Measurements from ENCODE around the gene PROM1.

Gene PROM1

DNA sequence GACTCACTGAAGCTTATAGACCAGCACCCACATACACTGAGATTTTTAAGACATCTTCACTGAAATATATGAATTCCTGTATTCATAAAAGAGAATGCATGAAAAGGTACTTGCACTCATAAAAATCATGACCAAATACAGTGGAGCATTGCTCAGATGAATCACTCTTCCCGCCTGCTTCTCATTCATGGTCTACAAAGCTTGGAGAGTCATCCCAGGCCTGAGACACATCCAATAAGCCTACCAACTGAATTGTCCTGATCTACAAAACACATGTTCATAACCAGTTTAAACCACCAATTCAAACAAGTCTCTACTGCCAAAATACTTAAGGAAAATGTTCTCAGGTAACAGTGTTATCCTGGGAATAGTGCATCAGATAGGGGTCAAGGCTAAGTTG, 38.1 kb downstream of the PROM1 start:
- Histone ChIP-seq H3K79me2 (ENCODE audit: control insufficient read depth, insufficient read depth, low read length, unreplicated experiment) (no peaks in the 10 kb centered on the region), H2AFZ (ENCODE audit: low read length, unreplicated experiment) (no peak overlapping the region)

DNA sequence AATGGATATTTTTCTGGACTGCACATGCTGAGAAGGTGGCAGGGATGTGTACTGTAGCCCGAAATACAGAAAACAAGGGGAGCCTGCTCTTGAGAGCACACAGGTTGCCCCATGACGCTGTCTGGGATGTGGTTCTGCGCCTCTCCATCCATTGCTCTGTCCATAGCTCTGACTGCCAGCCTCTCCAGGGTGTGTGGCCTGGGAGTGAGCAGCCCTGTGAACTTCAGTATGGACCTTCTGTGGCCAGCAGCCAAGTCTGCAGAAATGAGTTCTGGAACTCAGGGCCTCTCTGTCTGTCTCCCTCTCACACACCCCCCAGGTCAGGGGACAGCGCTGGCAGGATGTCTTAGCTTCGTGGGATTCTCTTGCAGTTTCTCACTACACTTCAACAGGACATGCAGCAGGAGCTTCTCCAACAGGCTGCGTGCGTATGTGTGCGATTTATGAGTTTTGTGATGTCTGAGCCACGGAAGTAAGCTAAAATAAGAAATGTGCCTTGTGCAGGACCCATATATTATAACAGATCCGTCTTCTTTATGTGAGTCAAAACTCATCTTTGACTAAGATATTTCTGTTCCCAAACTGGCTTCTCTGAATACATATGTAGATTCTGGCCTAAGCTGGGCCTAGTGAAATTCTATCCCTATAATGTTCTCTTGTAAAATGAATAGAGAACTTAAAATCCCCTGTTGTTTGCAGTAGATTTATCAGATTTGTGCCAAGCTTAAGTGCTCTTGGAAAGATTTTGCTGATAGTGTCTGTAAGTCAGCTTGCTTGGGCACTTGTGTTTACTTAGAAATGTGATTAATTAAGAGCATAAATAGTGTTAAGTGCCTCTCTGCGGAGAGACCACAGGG, 40.0 kb downstream of the PROM1 start:
- Histone ChIP-seq H2AFZ (ENCODE audit: low read length, unreplicated experiment) (no peak overlapping the region), H3K79me2 (ENCODE audit: control insufficient read depth, insufficient read depth, low read length, unreplicated experiment) (no peaks in the 10 kb centered on the region), H3K4me1 (ENCODE audit: control insufficient read depth, insufficient read depth, low read length, unreplicated experiment) (no peaks in the 10 kb centered on the region), H3K4me3 (ENCODE audit: low read depth, low read length) (no peak overlapping the region), H3K27me3 (ENCODE audit: insufficient read depth, low read length) (peaks cover 26% of the 10 kb centered on the region), H3K36me3 (ENCODE audit: insufficient read depth, low read length) (no peaks in the 10 kb centered on the region), H3K27ac (ENCODE audit: low read depth, low read length) (no peak overlapping the region)

More for the DNA sequence above, 38.1 kb downstream of the PROM1 start:
- no peak overlapping the region for H3K27ac ChIP-seq (ENCODE audit: low read depth, low read length)
- H3K4me3 ChIP-seq (ENCODE audit: low read depth, low read length) = no peak overlapping the region
- no peaks in the 10 kb centered on the region for H3K4me1 ChIP-seq (ENCODE audit: control insufficient read depth, insufficient read depth, low read length, unreplicated experiment)
- no peaks in the 10 kb centered on the region for H3K36me3 ChIP-seq (ENCODE audit: insufficient read depth, low read length)
- peaks cover 39% of the 10 kb centered on the region for H3K27me3 ChIP-seq (ENCODE audit: insufficient read depth, low read length)

DNA sequence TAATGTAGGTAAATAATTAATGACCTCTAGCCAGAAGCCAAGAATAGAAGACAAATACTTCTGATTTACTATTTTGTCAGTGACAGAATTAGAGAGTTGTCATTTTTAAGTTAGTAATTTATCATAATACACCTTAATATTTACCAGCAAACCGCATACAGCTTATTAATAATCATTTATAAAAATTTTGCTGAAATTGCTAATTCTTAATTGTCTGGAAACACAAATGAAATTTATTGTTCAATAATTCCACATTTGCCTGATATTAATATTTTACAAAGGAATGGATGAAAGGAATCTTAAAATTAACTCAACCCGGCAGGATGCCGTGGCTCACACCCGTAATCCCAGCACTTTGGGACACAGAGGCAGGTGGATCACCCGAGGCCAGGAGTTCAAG, 44.7 kb downstream of the PROM1 start:
- H3K4me3 ChIP-seq (ENCODE audit: low read depth, low read length) = no peak overlapping the region
- no peaks in the 10 kb centered on the region for H3K36me3 ChIP-seq (ENCODE audit: insufficient read depth, low read length)
- H3K27me3 ChIP-seq (ENCODE audit: insufficient read depth, low read length) = 0 out of 2 replicates have a peak, but pooled peaks cover 5% of the 10 kb centered on the region
- no peak overlapping the region for H3K27ac ChIP-seq (ENCODE audit: low read depth, low read length)
- H2AFZ ChIP-seq (ENCODE audit: low read length, unreplicated experiment) = no peak overlapping the region
- H3K79me2 ChIP-seq (ENCODE audit: control insufficient read depth, insufficient read depth, low read length, unreplicated experiment) = no peaks in the 10 kb centered on the region
- H3K4me1 ChIP-seq (ENCODE audit: control insufficient read depth, insufficient read depth, low read length, unreplicated experiment) = no peaks in the 10 kb centered on the region

DNA sequence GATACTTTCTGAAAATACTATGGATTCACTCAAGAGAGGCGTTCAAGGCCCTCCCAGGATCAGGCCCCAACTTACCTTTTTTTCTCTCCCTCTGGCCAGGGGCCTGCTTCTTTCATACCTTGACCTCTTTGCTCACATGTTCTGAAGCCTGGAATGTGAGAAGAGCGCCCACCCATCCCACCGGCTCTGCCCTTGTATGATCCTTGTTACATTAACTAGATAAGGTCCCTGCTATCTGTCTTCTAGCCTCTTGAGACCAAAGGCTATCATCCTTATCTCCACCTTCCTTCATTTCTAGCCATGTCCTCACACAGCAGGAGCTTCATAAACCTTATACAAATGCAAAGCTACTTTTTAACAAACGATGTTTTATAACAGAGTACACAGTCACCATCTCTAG, 45.9 kb downstream of the PROM1 start:
- Histone ChIP-seq H3K4me3 (ENCODE audit: low read depth, low read length) (no peak overlapping the region), H3K4me1 (ENCODE audit: control insufficient read depth, insufficient read depth, low read length, unreplicated experiment) (no peaks in the 10 kb centered on the region), H3K79me2 (ENCODE audit: control insufficient read depth, insufficient read depth, low read length, unreplicated experiment) (no peaks in the 10 kb centered on the region), H3K27me3 (ENCODE audit: insufficient read depth, low read length) (0 out of 2 replicates have a peak, but pooled peaks cover 5% of the 10 kb centered on the region), H2AFZ (ENCODE audit: low read length, unreplicated experiment) (no peak overlapping the region), H3K27ac (ENCODE audit: low read depth, low read length) (no peak overlapping the region), H3K36me3 (ENCODE audit: insufficient read depth, low read length) (no peaks in the 10 kb centered on the region)

DNA sequence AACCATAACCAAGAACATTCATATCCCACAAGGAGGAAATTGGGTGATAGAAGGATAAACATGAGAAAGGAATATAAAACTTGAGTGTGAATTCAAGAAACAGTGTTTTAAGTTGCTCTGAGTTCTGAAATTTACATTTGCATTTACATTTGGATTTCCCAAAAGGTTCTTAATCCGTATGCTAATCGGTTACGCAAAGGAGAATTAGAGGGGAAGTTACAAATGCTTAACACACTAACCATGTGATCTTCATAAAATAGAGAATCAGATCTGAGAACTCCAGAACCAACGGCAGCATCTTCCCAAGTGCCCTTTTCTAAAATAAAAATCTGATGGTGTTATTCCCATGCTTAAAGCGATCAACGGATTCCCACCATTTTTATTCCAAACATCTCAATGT, 48.0 kb downstream of the PROM1 start:
- Histone ChIP-seq H3K27me3 (ENCODE audit: insufficient read depth, low read length) (0 out of 2 replicates have a peak, but pooled peaks cover 5% of the 10 kb centered on the region), H3K79me2 (ENCODE audit: control insufficient read depth, insufficient read depth, low read length, unreplicated experiment) (no peaks in the 10 kb centered on the region), H3K4me3 (ENCODE audit: low read depth, low read length) (no peak overlapping the region), H3K4me1 (ENCODE audit: control insufficient read depth, insufficient read depth, low read length, unreplicated experiment) (no peaks in the 10 kb centered on the region), H3K36me3 (ENCODE audit: insufficient read depth, low read length) (no peaks in the 10 kb centered on the region), H3K27ac (ENCODE audit: low read depth, low read length) (no peak overlapping the region), H2AFZ (ENCODE audit: low read length, unreplicated experiment) (no peak overlapping the region)

DNA sequence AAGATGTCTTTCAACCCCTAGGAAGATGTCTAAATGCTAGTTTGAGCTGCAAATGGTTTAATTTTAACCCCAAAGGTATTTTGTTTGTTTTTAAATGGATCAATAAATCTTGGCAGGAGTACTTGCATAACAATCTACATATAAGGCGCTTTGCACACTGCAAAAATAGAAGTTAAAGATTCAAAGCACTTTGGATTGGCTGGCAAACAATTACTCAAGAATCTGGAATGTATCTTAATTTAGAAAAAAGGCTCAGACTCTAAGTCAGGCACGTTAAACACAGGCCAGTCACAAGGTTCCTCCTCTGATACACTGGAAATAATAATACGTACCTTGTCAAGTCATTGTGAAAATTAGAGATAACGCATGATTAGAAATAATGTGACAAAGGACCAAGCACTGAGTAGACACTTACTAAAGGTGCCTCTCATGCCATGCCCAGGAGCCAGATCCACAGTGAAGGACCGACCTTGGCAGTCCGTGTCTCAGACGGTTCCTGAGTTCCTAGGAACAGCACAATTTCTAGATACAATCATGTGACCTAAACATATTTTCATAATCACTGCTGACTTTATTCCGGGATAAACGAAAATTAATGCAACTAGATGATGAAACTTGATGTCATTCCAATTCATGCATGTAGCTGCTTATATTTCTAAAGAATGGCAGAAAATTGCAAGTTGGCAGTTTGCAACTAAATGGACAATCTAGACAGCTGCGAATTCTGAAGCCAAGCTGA, 49.6 kb downstream of the PROM1 start:
- no peaks in the 10 kb centered on the region for H3K36me3 ChIP-seq (ENCODE audit: insufficient read depth, low read length)
- H2AFZ ChIP-seq (ENCODE audit: low read length, unreplicated experiment) = no peak overlapping the region
- H3K4me3 ChIP-seq (ENCODE audit: low read depth, low read length) = no peak overlapping the region
- H3K27ac ChIP-seq (ENCODE audit: low read depth, low read length) = no peak overlapping the region
- H3K79me2 ChIP-seq (ENCODE audit: control insufficient read depth, insufficient read depth, low read length, unreplicated experiment) = no peaks in the 10 kb centered on the region
- H3K27me3 ChIP-seq (ENCODE audit: insufficient read depth, low read length) = 0 out of 2 replicates have a peak, but pooled peaks cover 5% of the 10 kb centered on the region
- peaks cover 2% of the 10 kb centered on the region for H3K4me1 ChIP-seq (ENCODE audit: control insufficient read depth, insufficient read depth, low read length, unreplicated experiment)

DNA sequence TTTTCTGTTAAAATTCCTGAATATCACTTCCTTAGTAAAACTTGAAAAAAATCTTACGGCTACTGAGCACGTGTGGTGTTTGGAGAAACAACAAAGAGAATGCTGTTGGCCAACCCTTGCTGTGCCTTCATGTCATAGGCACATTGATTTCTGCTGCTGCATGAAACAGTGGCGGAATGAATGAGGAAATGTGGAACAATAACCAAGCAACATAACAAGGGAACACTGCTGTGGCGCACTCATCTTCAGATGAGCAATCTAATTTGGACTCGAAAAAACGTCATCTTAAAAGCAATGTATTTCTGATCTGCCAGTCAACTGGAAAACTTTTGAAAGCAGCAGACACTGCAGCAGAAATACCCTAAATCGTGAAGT, 51.4 kb downstream of the PROM1 start:
- Histone ChIP-seq H2AFZ (ENCODE audit: low read length, unreplicated experiment) (no peak overlapping the region), H3K4me1 (ENCODE audit: control insufficient read depth, insufficient read depth, low read length, unreplicated experiment) (peaks cover 7% of the 10 kb centered on the region), H3K27me3 (ENCODE audit: insufficient read depth, low read length) (0 out of 2 replicates have a peak, but pooled peaks cover 5% of the 10 kb centered on the region), H3K27ac (ENCODE audit: low read depth, low read length) (no peak overlapping the region), H3K36me3 (ENCODE audit: insufficient read depth, low read length) (no peaks in the 10 kb centered on the region), H3K79me2 (ENCODE audit: control insufficient read depth, insufficient read depth, low read length, unreplicated experiment) (no peaks in the 10 kb centered on the region), H3K4me3 (ENCODE audit: low read depth, low read length) (no peak overlapping the region)

DNA sequence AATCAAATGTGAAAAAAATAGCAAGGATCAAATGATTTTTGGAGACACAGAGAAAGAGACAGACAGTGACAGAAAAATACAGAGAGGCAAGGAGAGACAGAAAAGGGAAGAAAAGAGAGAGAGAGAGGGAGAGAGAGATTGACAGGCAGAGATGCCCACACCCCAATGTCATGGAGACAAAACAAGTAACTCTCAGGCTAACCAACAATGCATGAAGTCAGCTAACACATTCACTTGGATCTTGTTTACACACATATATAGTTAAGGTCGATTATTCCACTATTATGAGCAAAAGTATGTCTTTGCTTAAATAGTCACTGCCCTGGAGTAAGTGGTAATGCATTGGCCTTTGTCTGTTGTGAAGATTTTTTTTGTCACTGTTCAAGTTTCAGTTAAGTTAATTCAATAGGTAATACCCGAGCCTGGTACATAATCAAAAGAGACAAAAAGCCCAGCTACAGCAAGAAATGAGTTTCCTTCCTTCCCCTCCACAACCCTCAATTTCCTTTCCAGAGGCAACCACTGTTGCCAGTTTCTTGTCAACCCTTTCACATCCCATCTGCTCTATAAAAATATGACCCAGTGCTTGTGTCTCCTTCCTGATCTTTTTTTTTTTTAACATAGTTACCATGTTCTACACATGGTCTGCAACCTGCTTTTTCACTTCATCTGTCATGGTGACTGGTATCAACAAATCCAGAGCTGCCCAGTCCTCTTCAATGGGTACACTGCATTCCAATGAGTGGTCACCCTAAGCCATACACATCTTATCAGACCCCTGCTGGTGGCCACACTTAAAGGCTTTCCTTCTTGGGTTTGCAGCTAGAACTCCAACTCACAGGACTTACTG, 52.1 kb downstream of the PROM1 start:
- Histone ChIP-seq H2AFZ (ENCODE audit: low read length, unreplicated experiment) (no peak overlapping the region), H3K4me1 (ENCODE audit: control insufficient read depth, insufficient read depth, low read length, unreplicated experiment) (peaks cover 7% of the 10 kb centered on the region), H3K4me3 (ENCODE audit: low read depth, low read length) (no peak overlapping the region), H3K27me3 (ENCODE audit: insufficient read depth, low read length) (0 out of 2 replicates have a peak, but pooled peaks cover 5% of the 10 kb centered on the region), H3K36me3 (ENCODE audit: insufficient read depth, low read length) (no peaks in the 10 kb centered on the region), H3K27ac (ENCODE audit: low read depth, low read length) (no peak overlapping the region), H3K79me2 (ENCODE audit: control insufficient read depth, insufficient read depth, low read length, unreplicated experiment) (no peaks in the 10 kb centered on the region)

DNA sequence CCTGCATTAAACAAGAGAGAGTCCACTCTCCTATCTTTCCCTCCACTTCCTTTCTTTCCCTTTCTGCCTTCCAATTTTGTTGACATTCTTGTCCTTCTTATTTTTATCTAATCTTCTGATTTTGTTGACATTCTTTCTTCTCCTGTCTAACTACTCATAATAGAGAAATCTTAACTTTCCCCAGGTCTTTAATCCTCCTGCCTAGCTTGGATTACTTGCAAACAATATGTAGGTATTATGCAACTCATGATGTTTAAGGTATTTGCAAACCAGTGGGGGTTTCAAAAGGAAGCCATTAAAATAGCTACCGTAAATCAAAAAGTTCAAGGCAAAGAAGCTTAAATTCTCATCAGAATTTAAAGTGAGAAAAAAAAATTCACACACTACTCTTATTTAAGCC, 53.9 kb downstream of the PROM1 start:
- Histone ChIP-seq H3K4me3 (ENCODE audit: low read depth, low read length) (no peak overlapping the region), H3K79me2 (ENCODE audit: control insufficient read depth, insufficient read depth, low read length, unreplicated experiment) (no peaks in the 10 kb centered on the region), H3K27me3 (ENCODE audit: insufficient read depth, low read length) (0 out of 2 replicates have a peak, but pooled peaks cover 5% of the 10 kb centered on the region), H3K4me1 (ENCODE audit: control insufficient read depth, insufficient read depth, low read length, unreplicated experiment) (peaks cover 7% of the 10 kb centered on the region), H3K27ac (ENCODE audit: low read depth, low read length) (no peak overlapping the region), H3K36me3 (ENCODE audit: insufficient read depth, low read length) (no peaks in the 10 kb centered on the region), H2AFZ (ENCODE audit: low read length, unreplicated experiment) (no peak overlapping the region)

DNA sequence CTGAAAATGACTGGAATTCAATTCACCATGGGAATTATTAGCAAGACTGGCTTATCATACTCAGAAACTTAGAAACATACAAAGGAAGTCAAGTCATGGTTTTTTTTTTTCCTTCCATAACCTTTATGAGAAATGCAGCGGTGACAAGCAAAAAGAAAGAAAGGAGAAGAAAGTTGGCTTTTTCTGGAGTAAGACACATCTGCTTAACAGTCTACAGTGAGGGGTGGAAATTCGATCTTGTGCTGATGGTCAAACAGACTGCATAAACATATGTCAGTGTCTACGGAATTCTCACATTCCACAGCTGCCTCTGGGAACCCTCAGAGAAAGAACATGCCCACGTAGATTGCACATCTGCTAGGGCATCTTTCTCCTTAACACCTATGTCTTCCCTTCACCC, 54.6 kb downstream of the PROM1 start:
- Histone ChIP-seq H3K79me2 (ENCODE audit: control insufficient read depth, insufficient read depth, low read length, unreplicated experiment) (no peaks in the 10 kb centered on the region), H3K36me3 (ENCODE audit: insufficient read depth, low read length) (no peaks in the 10 kb centered on the region), H3K4me3 (ENCODE audit: low read depth, low read length) (0 out of 2 replicates have a peak overlapping the region, but pooled peaks have one; percentile 2), H3K4me1 (ENCODE audit: control insufficient read depth, insufficient read depth, low read length, unreplicated experiment) (peaks cover 7% of the 10 kb centered on the region), H3K27ac (ENCODE audit: low read depth, low read length) (no peak overlapping the region), H2AFZ (ENCODE audit: low read length, unreplicated experiment) (peak overlapping the region; percentile 61), H3K27me3 (ENCODE audit: insufficient read depth, low read length) (peaks cover 9% of the 10 kb centered on the region; the same call in 1 of the 2 replicates)

Data from ACC112 (cell line).